HepG2 (cell line): ENCODE measurements around the gene BYSL. TPM values are rescaled to one million over a fixed set of nuclear protein-coding genes. Genes with fewer than 3 reads are reported as not detected.

ENCODE experiments used
- ATAC-seq: fragments of 200-7000 bp; cut with Tn5 transposase; 3 replicates; pipeline ENCODE4 v1.9.1; 2020; ENCODE audit warnings: mild to moderate bottlenecking, moderate library complexity
- BruUV-seq: library from RNA; stranded (reverse); fragments of 400-500 nt; replicated peaks from 2 replicates; lab custom pipeline; 2021; lab: Mats Ljungman, UMichigan
- CTCF ChIA-PET: fragments of 300-600 bp; formaldehyde crosslinking; extraction: SDS; loops from one replicate; lab custom pipeline; 2021; ENCODE audit warnings: low total read pairs, inconsistent platforms, low intra/inter-chr PET ratio; lab: Yijun Ruan, JAX
- POLR2A ChIA-PET: fragments of 350-600 bp; sonication (Branson Sonifier 250); formaldehyde crosslinking; loops from one replicate; lab custom pipeline; 2020; ENCODE audit warnings: antibody characterized with exemption, inconsistent platforms; lab: Yijun Ruan, JAX
- DNase-seq: peaks from one replicate; pipeline ENCODE4 v3.0.0-alpha.2; 2015; ENCODE audit warnings: low spot score
- FAIRE-seq: peaks from 3 replicates; lab custom pipeline; 2011; peaks lifted over from hg19 to GRCh38; lab: Jason Lieb, UNC
- H2AFZ ChIP-seq: one replicate; pipeline ENCODE4 v1.6.1; 2011; ENCODE audit warnings: low read length, inconsistent platforms
- H3K27ac ChIP-seq: fragments of 300-600 bp; 3 replicates; pipeline ENCODE4 v1.8.0; 2011; ENCODE audit warnings: mixed run types, mild to moderate bottlenecking, mixed read lengths, low read length, inconsistent platforms; ENCODE audit not compliant: insufficient read depth; ENCODE audit errors: extremely low read length
- H3K27me3 ChIP-seq, 2 experiments: fragments of 200-600 bp in 1 of 2; 2 replicates in 1 of 2; 3 replicates in 1 of 2; pipeline versions ENCODE4 v1.6.0 to v1.8.0; 2011; ENCODE audit warnings: low read length in 2 of 2, mild to moderate bottlenecking in 2 of 2, moderate library complexity in 2 of 2, inconsistent platforms in 1 of 2; ENCODE audit not compliant: insufficient read depth in 2 of 2, control insufficient read depth in 1 of 2
- H3K36me3 ChIP-seq, 2 experiments: fragments of 200-600 bp in 1 of 2; replicated peaks in 1 of 2; 2 replicates in 1 of 2; 3 replicates in 1 of 2; pipeline versions ENCODE4 v1.5.1 to v1.8.0; 2011; ENCODE audit warnings: low read length in 2 of 2, inconsistent platforms in 1 of 2; ENCODE audit not compliant: insufficient read depth in 2 of 2, control insufficient read depth in 1 of 2
- H3K4me1 ChIP-seq: 2 replicates; pipeline ENCODE4 v1.5.1; 2012; ENCODE audit warnings: low read length, inconsistent platforms; ENCODE audit not compliant: insufficient read depth
- H3K4me2 ChIP-seq: 2 replicates; pipeline ENCODE4 v1.6.0; 2011; ENCODE audit warnings: low read depth, low read length, inconsistent platforms
- H3K4me3 ChIP-seq, 3 experiments: fragments of 200-600 bp in 1 of 3; sonication (generic), shearing (Covaris generic) in 1 of 3; replicated peaks in 1 of 3; 2 replicates each; pipeline ENCODE4 v1.5.1; 2011 to 2016; ENCODE audit warnings: low read length in 3 of 3, inconsistent platforms in 2 of 3, low read depth in 2 of 3, mild to moderate bottlenecking in 2 of 3, control low read depth in 1 of 3, mixed read lengths in 1 of 3; ENCODE audit not compliant: insufficient read depth in 1 of 3
- H3K79me2 ChIP-seq: one replicate; pipeline ENCODE4 v1.6.1; 2011; ENCODE audit warnings: low read length, inconsistent platforms; ENCODE audit not compliant: insufficient read depth
- H3K9ac ChIP-seq: 2 replicates; pipeline ENCODE4 v1.6.0; 2011; ENCODE audit warnings: mild to moderate bottlenecking, low read depth, low read length, inconsistent platforms; ENCODE audit not compliant: insufficient read depth
- H3K9me3 ChIP-seq: 2 replicates; pipeline ENCODE4 v1.5.1; 2012; ENCODE audit warnings: mild to moderate bottlenecking, low read length
- H4K20me1 ChIP-seq: 2 replicates; pipeline ENCODE4 v1.6.0; 2011; ENCODE audit warnings: inconsistent platforms, mild to moderate bottlenecking, low read length, moderate library complexity; ENCODE audit not compliant: insufficient read depth
- ARID3A ChIP-seq: IDR thresholded peaks from 2 replicates; pipeline ENCODE4 v1.6.1; 2012; ENCODE audit warnings: low read depth, low read length, improper control_type of control experiment
- HDAC6 ChIP-seq: fragments of 200-600 bp; sonication (generic); IDR thresholded peaks from 2 replicates; pipeline ENCODE4 v1.7.0; 2017; ENCODE audit warnings: mild to moderate bottlenecking, antibody characterized with exemption, low read length, low read depth
- HMG20A ChIP-seq: IDR thresholded peaks from 2 replicates; pipeline ENCODE4 v1.6.1; 2016; ENCODE audit warnings: borderline replicate concordance
- IKZF1 ChIP-seq: fragments of 450-650 bp; IDR thresholded peaks from 2 replicates; pipeline ENCODE4 v1.7.1; 2016
- NFKBIZ ChIP-seq: IDR thresholded peaks from 2 replicates; pipeline ENCODE4 v1.6.1; 2018; ENCODE audit warnings: missing genetic modification reagents, missing compliant biosample characterization
- RAD51 ChIP-seq: fragments of 450-650 bp; IDR thresholded peaks from 2 replicates; pipeline ENCODE4 v1.6.1; 2016; ENCODE audit warnings: borderline replicate concordance
- STAT6 ChIP-seq: sonication (generic); formaldehyde crosslinking; IDR thresholded peaks from 2 replicates; pipeline ENCODE4 v1.4.0; 2020; ENCODE audit warnings: missing genetic modification reagents, mild to moderate bottlenecking, borderline replicate concordance
- TSC22D2 ChIP-seq: sonication (generic); formaldehyde crosslinking; IDR thresholded peaks from 2 replicates; pipeline ENCODE4 v1.5.1; 2020; ENCODE audit warnings: missing genetic modification reagents, mild to moderate bottlenecking, borderline replicate concordance
- ZNF674 ChIP-seq: sonication (generic); formaldehyde crosslinking; IDR thresholded peaks from 2 replicates; pipeline ENCODE4 v1.5.0; 2020; ENCODE audit warnings: low read depth, mild to moderate bottlenecking, missing genetic modification reagents
- WGBS: methylation state at CpG from one replicate; pipeline ENCODE4 v1.1.6; 2017; ENCODE audit warnings: low lambda C conversion rate; 5-methylcytosine and 5-hydroxymethylcytosine counted together
- in situ Hi-C: cut with HindIII; loops from 2 replicates; pipeline ENCODE4 v1.10.0; 2017; ENCODE audit warnings: low pct_unique_long_range_greater_than_20kb; ENCODE audit not compliant: extremely low pct_ligation_motif_present
- intact Hi-C: fragments of 100-400 bp; cut with micrococcal nuclease; formaldehyde crosslinking; loops from one replicate; pipeline ENCODE4 v1.10.0; 2022; ENCODE audit not compliant: unreplicated experiment
- polyA plus RNA-seq, 8 experiments: library from polyadenylated mRNA; depleted of rRNA in 3 of 8; stranded (reverse) in 7 of 8; unstranded in 1 of 8; fragments of >200 nt; fragmentation: Illumina TruSeq in 4 of 8; extraction: Trizol in 4 of 8; gene quantifications; 2 replicates each; pipeline versions ENCODE4 v1.2.1 to v1.2.3, GENCODE V29; 2011 to 2016; ENCODE audit warnings: low read depth in 4 of 8, missing spikeins in 1 of 8, mixed read lengths in 1 of 8; ENCODE audit not compliant: insufficient read depth in 1 of 8
- total RNA-seq, 5 experiments: library from RNA; depleted of rRNA; stranded (reverse); fragments of >200 nt; fragmentation: Illumina TruSeq; extraction: Trizol; gene quantifications; 2 replicates each; pipeline ENCODE4 v1.2.3, GENCODE V29; 2016; ENCODE audit warnings: low read depth in 1 of 5

The BYSL gene
- total and polyA plus RNA-seq, 2 of the 13 experiments (the other 11 are each of a cell fraction or from before 2014, with no cell fraction given), result 27.9 to 28.6 TPM

GRCh38 chr6:41955412-41955811 lies 34.1 kb downstream of the BYSL start (continued):
- no peak for TF ChIP-seq ARID3A
- TF ChIP-seq STAT6 (CRISPR knock-in tag), result no peak
- TF ChIP-seq RAD51, result no peak
- no peak for TF ChIP-seq ZNF674 (CRISPR knock-in tag)
- TF ChIP-seq HDAC6, result no peak
- TF ChIP-seq HMG20A (CRISPR knock-in tag), result no peak

GRCh38 chr6:41957117-41957516 lies 35.8 kb downstream of the BYSL start:
- ChIA-PET POLR2A (no interaction called here), CTCF (no interaction called here)
- Histone ChIP-seq H2AFZ (no peak overlapping the region), H3K27ac (no peak overlapping the region), H3K36me3 (no peaks in the 10 kb centered on the region), H4K20me1 (no peaks in the 10 kb centered on the region), H3K9ac (no peak overlapping the region), H3K4me1 (peaks cover 14% of the 10 kb centered on the region), H3K27me3 (peaks cover 0 to 4% of the 10 kb centered on the region in 2 experiments; a peak in 2 of 5 replicates), H3K79me2 (no peaks in the 10 kb centered on the region)
- DNase-seq (no peak), ATAC-seq (peak; percentile 37; the same call in 2 of the 3 replicates), FAIRE-seq (no peak)
- intact Hi-C loops, result no loop called here
- in situ Hi-C loops, result no loop called here
- TF ChIP-seq IKZF1 (no peak), TSC22D2 (no peak), NFKBIZ (no peak)
- TF ChIP-seq, all 625 proteins: peak for 0
- no peak overlapping the region for H3K4me3 ChIP-seq
- H3K4me2 ChIP-seq, result no peak overlapping the region
- WGBS, result 13% methylated on average over 4 of the region's 4 CpGs
- no peaks in the 10 kb centered on the region for H3K9me3 ChIP-seq
- BruUV-seq, result no TSS peak
